Adrenal gland (tissue), 12 donors: ENCODE data around the gene LHPP. TPM values are rescaled to one million over a fixed set of nuclear protein-coding genes. Genes with fewer than 3 reads are reported as not detected.

Experiments used
- DNase-seq, 7 donors: peaks; one replicate each; pipeline ENCODE4 v3.0.0-alpha.2; 2019 to 2020
- H3K27ac ChIP-seq, 5 donors: fragments of 200-600 bp; sonication (generic) in 4 of 5; 1 replicate in 3 of 5; 2 replicates in 2 of 5; pipeline versions ENCODE4 v1.5.1 to v1.8.0; 2016 to 2020; ENCODE audit warnings: mild to moderate bottlenecking in 1 of 5
- H3K27me3 ChIP-seq: fragments of 200-600 bp; 2 replicates; pipeline ENCODE4 v1.8.0; 2021
- H3K36me3 ChIP-seq, 2 donors: fragments of 200-600 bp; replicated peaks in 1 of 2; 1 replicate in 1 of 2; 2 replicates in 1 of 2; pipeline versions ENCODE4 v1.5.1 to v1.8.0; 2018 to 2022
- H3K4me1 ChIP-seq, 2 donors: fragments of 200-600 bp; replicated peaks in 1 of 2; 1 replicate in 1 of 2; 2 replicates in 1 of 2; pipeline versions ENCODE4 v1.5.1 to v1.8.0; 2018 to 2021
- H3K4me3 ChIP-seq, 4 donors: fragments of 200-600 bp; sonication (generic) in 3 of 4; one replicate each; pipeline ENCODE4 v1.5.1; 2016 to 2018
- H3K9me3 ChIP-seq, 3 donors: fragments of 200-600 bp; sonication (generic) in 1 of 3; replicated peaks in 1 of 3; 1 replicate in 2 of 3; 2 replicates in 1 of 3; pipeline versions ENCODE4 v1.5.1 to v1.8.0; 2016 to 2021
- CTCF ChIP-seq, 6 experiments: fragments of 450-650 bp in 4 of 6; fragments of 200-600 bp in 2 of 6; sonication (generic) in 1 of 6; IDR thresholded peaks; 1 replicate in 5 of 6; 2 replicates in 1 of 6; pipeline versions ENCODE4 v1.5.1 to v1.8.0; 2016 to 2021; ENCODE audit warnings: antibody characterized with exemption in 6 of 6, mild to moderate bottlenecking in 2 of 6, moderate library complexity in 1 of 6
- POLR2A ChIP-seq, 2 donors: fragments of 450-650 bp; IDR thresholded peaks; one replicate each; pipeline ENCODE4 v1.6.1; 2017; ENCODE audit warnings: antibody characterized with exemption in 2 of 2, mild to moderate bottlenecking in 2 of 2, moderate library complexity in 1 of 2
- WGBS, 4 donors: extraction: QIAGEN DNeasy Blood & Tissue Kit in 2 of 4; methylation state at CpG; one replicate each; pipeline versions ENCODE4 v1.1.5 to v1.1.7; 2013 to 2017; 5-methylcytosine and 5-hydroxymethylcytosine counted together
- intact Hi-C, 2 donors: fragments of 100-400 bp; cut with DNase I; formaldehyde crosslinking; loops; one replicate each; pipeline versions ENCODE4 v1.14.1 to v1.15.0; 2022 to 2023
- polyA plus RNA-seq, 3 donors: library from polyadenylated mRNA; stranded (reverse); fragments of 200-250 nt in 2 of 3; fragments of 350-450 nt in 1 of 3; fragmentation: Illumina TruSeq in 1 of 3; extraction: RNeasy Lipid Tissue Mini Kit (QIAGEN cat#74804) in 1 of 3; gene quantifications; one replicate each; pipeline ENCODE4 v1.2.3, GENCODE V29; 2013 to 2014
- total RNA-seq, 9 donors: library from RNA; depleted of rRNA in 4 of 9; stranded (reverse); fragments of >200 nt in 4 of 9; fragments of 120-200 nt in 1 of 9; fragmentation: NEBNext Ultra II Directional in 1 of 9; extraction: Animal tissue kit (Norgen Biotek cat#: 25700) in 1 of 9; gene quantifications; one replicate each; pipeline versions ENCODE4 v1.1.0 to v1.2.4, GENCODE V29; 2013 to 2023
- donor health status: healthy with polysubstance abuse.
- donor health status: Bipolar disorder and iron deficiency.
- donor health status: DM: yes; HTN: yes; CAD: no.
- donor health status: DM: no; HTN: no; CAD: no.
- donor health status: DM: no; HTN: no; CAD: no.
- donor health status: DM: yes; HTN: yes; CAD: no.

The LHPP gene
- total and polyA plus RNA-seq, 12 donors: 10.5 to 70.1 (median 43.4) TPM

- Histone ChIP-seq H3K27ac (no peak overlapping the region), H3K4me1 (peaks cover 11 to 47% of the 10 kb centered on the region in 2 donors), H3K9me3 (no peaks in the 10 kb centered on the region), H3K36me3 (no peaks in the 10 kb centered on the region), H3K27me3 (no peaks in the 10 kb centered on the region), H3K4me3 (no peak overlapping the region)
- TF ChIP-seq CTCF (IDR thresholded peaks at IDR 0.05): no peak
- no peak for TF ChIP-seq POLR2A (IDR thresholded peaks at IDR 0.05)
- WGBS, 4 donors: 84 to 89% (median 86%) methylated on average over 10 to 19 of the region's 19 CpGs
- intact Hi-C loops: no loop called here
- no peak for DNase-seq
Observed at GRCh38 chr10:124636271-124636995, 174.8 kb downstream of the LHPP start.

GRCh38 chr10:124637091-124637700 is 175.6 kb downstream of the LHPP start:
- H3K27me3 ChIP-seq: no peaks in the 10 kb centered on the region
- intact Hi-C loops: no loop called here
- H3K36me3 ChIP-seq: no peaks in the 10 kb centered on the region
- H3K4me1 ChIP-seq: peaks cover 17 to 47% of the 10 kb centered on the region in 2 donors
- H3K4me3 ChIP-seq: no peak overlapping the region
- WGBS, 4 donors: 96 to 100% (median 99%) methylated on average over 5 to 14 of the region's 14 CpGs
- no peak for DNase-seq
- H3K27ac ChIP-seq: no peak overlapping the region
- no peaks in the 10 kb centered on the region for H3K9me3 ChIP-seq
- TF ChIP-seq CTCF (IDR thresholded peaks at IDR 0.05): no peak
- TF ChIP-seq POLR2A (IDR thresholded peaks at IDR 0.05): no peak

GRCh38 chr10:124637746-124638145 is 176.1 kb downstream of the LHPP start:
- Histone ChIP-seq H3K36me3 (no peaks in the 10 kb centered on the region), H3K4me1 (peaks cover 17 to 48% of the 10 kb centered on the region in 2 donors), H3K9me3 (no peaks in the 10 kb centered on the region), H3K27me3 (no peaks in the 10 kb centered on the region), H3K4me3 (no peak overlapping the region), H3K27ac (no peak overlapping the region)
- DNase-seq: no peak
- 96 to 100% (median 98%) methylated on average over 7 to 8 of the region's 8 CpGs for WGBS, 4 donors
- TF ChIP-seq POLR2A (IDR thresholded peaks at IDR 0.05) (no peak), CTCF (IDR thresholded peaks at IDR 0.05) (no peak)
- intact Hi-C loops: no loop called here

GRCh38 chr10:124639206-124639605 is 177.6 kb downstream of the LHPP start:
- Histone ChIP-seq H3K27ac (peak overlapping the region in 1 of 5 donors; percentile 76), H3K27me3 (no peaks in the 10 kb centered on the region), H3K4me3 (no peak overlapping the region), H3K4me1 (peaks cover 17 to 48% of the 10 kb centered on the region in 2 donors), H3K36me3 (no peaks in the 10 kb centered on the region), H3K9me3 (no peaks in the 10 kb centered on the region)
- intact Hi-C loops: no loop called here
- DNase-seq: no peak
- 78 to 91% (median 84%) methylated on average over 5 to 6 of the region's 6 CpGs for WGBS, 4 donors
- TF ChIP-seq CTCF (IDR thresholded peaks at IDR 0.05): no peak
- TF ChIP-seq POLR2A (IDR thresholded peaks at IDR 0.05): no peak
